HS-27A (cell line): ENCODE measurements around the gene INPP4A.

Source experiments
- DNase-seq: peaks from one replicate; pipeline ENCODE4 v3.0.0-alpha.2; 2012; ENCODE audit warnings: low read depth, missing footprints

The INPP4A gene

DNA sequence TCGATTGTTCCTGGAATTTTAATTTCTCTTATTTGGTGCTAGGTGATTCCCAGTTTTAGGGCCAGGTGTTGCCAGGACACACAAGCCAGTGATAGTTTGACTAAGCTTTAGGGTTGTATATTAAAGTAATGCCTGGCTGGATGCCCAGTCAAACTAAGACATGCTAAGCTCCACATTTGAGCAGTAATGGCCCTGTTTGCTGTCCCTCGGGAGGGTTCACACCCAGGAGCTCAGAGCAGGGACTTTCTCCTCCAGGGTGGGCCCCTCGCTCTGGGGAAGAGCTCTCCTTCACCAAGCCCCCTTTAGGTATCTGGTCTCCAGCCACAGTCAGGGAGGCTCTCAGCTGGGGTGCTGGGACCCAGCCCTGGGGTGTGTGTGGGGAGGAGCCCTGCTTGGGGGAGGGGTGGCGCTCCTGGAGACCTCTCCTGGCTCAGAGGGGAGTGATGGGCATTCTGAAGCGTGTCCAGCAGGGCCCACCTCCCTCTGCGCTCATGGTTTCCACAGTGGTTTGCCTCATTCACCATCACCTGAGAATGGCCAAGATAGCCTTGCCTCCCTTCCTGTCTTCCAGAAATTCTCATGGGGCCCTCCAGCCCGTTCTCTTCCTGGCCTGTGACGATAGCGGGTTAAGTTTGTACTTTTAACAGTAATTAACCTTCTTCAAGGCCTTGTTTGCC lies 31.7 kb downstream of the INPP4A start:
- DNase-seq: no peak

- no peak for DNase-seq
Measured at GRCh38 chr2:98477036-98477435, 32.4 kb downstream of the INPP4A start.

GRCh38 chr2:98477506-98477905 lies 32.8 kb downstream of the INPP4A start:
- DNase-seq: no peak

GRCh38 chr2:98478088-98478551 lies 33.5 kb downstream of the INPP4A start:
- DNase-seq: no peak

DNA sequence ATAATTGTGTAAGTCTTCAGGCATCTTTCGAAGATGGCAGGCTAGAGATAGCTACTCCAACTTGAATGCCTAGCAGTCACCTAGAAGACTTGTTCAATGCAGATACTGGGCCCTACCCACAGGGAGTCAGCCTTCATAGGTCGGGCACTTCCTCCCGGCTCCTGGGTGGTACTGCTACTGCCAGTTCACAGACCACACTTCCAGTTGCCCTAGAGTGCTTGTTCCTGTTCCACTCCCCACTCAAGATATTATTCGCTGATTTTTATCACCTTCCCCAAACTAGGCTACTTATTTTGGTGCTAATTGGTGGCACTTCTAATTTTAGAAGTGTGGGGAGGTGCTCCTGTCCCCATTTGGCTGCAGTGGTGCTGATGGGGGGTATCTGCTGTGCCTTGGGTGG lies 34.2 kb downstream of the INPP4A start:
- DNase-seq: no peak

- DNase-seq: no peak
Measured at GRCh38 chr2:98479371-98479770, 34.7 kb downstream of the INPP4A start.

DNA sequence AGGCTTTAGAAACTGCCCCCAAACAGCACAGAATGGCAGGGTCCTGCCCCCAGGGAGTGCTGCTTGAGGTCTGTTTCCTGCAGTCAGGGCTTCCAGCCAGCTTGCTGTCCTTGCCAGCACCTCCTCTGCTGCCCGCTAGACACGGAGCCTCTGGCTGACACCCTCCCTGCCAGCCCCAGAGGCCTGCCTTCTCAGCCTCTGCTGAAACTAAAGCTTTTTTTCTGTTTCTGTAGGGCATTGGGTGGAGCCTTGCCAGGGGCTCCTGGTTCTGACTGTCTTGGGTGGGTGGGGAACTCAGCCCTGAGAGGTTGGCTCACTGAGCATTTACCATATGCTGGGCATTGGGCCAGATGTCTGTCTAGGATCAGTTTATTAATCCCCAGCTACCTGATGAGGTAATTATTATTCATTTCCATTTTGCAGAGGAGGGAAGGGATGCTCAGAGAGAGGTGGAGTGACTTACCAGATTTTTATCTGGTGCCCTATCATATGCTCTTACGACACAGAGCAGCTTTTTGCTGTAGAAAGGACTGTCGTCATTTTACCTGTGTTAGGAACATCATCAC lies 35.4 kb downstream of the INPP4A start:
- no peak for DNase-seq

DNA sequence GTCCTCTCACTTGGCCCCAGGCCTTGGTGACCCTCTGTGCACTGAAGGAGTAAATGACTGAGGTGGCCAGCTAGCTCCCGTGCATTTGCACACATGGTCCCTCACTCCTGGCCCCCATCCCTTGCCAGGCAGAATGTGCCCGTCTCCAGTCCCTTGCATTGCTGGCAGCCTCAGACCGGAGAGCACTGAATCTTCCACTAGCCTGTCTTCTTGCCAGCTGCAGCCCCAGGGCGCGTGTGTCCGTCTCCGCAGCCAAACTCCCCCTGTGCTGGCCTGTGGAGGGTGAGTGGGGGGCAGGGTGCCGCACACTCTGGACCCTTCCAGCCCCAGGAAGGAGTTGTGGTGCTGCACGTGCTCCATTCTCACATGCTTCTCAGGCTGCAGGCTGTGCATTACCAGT lies 35.9 kb downstream of the INPP4A start:
- no peak for DNase-seq

DNA sequence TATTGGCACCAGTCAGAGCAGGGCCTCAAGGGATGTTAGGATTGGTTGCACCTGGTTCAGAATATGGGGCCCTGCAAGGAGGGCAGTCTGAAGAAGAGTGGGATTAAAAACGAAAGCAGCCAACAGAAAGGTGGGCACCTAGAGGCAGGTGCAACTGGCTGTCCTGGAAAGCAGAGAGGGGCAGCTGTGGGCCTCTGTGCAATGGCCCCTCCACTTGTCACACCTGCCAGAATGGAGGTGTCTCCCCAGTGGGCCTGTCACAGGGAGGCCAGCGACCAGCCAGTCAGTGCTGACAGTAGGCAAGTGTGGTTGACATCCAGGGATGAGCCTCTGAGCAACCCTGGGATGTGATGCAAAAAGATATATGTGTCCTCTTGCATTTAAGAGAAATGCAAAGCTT lies 37.7 kb downstream of the INPP4A start:
- no peak for DNase-seq

DNA sequence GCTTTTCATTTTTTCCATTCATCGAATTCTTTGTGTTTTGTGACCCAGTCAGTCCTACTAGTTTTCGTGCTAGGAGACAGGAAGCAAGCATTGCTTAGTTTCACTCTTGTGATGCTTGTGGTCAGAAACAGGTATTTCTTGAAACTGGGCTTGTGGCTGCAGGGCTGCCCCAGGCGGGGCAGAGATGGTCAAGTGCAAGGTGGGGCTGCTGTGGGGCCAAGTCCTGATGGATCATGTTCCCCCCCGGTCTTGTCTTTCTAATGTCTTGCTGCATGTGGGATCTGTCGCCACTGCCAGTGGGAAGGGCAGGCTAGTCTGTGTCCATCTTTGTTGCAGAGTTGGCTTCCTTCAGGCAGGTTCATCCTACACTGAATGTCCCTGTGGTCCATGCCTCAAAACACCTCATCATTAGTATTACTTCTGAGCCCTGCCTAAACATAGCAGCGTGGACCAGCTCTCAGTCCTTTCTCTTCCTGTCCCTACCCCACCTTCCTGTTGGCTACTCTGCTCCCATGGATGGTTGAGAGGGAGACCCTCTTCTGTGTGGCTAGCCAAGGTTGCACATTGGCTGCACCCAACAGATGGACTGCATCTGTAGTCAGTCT lies 38.7 kb downstream of the INPP4A start:
- no peak for DNase-seq

DNA sequence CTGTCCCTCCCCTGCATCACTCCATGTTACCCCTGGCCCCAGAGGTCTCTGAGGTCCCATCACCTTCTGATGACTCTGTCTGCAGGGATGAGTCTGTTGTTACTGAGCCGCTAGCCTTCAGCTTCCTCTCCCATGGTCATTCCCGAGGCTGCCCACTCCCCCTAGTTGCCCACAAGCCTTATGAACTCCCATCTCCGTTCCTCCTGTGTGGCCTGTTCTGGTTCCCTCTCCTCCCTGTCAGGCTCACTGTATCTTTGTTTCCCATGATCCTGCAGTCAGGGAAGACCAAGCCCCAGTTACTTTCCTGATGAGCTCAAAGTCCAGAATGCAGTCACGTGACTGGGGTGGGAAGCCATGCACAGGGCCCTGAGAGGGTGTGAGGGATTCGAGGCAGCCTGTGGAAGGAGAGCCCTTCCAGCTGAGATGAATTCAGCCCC lies 39.5 kb downstream of the INPP4A start:
- DNase-seq: no peak

- no peak for DNase-seq
Measured at GRCh38 chr2:98484652-98485452, 40.2 kb downstream of the INPP4A start.

DNA sequence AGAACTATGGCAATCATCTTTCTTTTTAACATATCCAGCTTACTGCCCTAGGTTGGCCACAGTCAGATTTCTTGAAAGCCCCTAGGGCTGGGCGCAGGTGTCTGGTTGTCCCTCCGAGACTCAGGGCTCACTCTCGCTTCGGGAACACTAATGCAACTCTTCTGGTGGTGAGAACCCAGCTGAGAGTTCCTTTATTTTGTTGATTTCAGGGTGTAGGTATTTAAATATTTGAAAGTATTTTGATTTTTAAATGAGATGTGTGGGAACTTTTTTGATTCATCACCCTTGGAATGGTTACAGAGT lies 40.7 kb downstream of the INPP4A start:
- DNase-seq: no peak

DNA sequence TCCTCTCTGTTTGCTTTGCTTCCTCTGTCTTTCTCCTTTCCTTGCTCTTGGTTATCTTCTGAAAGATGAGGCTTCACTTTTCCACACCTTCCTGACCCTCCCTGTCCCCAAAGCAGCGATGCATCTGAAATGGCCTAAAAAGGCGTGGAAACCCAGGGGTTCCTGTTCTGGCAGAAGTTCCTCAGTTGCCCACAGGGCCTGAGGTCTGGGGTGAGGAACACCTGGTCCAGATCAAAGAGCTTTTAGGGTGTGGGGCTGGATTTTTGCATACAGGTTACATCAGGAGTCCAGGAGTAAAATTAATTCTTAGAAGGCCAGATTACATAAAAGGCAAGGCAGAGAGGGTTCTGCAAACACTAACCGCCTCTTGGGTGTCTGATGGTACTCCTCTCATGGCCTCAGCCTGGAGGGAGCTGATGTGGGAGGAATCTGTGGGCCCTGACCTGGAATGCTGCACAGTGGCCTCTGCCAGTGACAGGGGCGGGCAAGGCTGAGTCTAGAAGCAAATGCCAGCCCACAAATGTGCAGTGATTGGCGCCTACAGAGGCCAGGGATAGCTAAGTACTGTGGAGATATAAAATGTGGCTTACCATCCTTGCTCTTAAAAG lies 41.8 kb downstream of the INPP4A start:
- DNase-seq: no peak

DNA sequence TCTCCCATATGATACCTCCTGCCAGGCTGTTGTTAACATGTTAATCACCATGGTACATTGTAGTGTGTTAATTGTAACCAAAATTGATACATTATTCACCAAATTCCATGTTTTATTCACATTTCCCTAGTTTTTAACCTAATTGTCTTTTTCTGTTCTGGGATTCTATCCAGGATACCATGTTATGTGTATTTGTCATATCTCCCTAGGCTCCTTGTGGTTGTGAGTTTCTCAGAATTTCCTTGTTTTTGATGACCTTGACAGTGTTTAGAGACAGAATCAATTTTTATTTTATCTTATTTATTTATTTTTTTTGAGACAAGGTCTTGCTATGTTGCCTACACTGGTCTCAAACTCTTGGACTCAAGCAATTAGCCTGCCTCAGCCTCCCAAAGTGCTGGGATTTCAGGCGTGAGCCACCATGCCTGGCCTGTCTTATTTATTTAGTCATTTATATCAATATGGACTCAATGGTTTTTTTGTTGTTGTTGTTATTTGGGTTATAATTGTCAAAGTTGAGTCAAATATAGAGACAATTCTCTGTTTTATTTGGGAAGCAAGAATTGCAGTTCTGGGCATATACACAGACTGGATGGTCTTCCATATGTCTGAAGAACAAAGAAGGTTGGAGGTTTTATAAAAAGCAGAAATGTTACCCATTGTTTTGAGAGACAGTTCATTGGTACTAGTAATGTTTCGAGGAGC lies 42.6 kb downstream of the INPP4A start:
- no peak for DNase-seq

- DNase-seq: no peak
Measured at GRCh38 chr2:98487806-98488189, 43.1 kb downstream of the INPP4A start.

GRCh38 chr2:98488252-98488651 lies 43.6 kb downstream of the INPP4A start:
- no peak for DNase-seq

DNA sequence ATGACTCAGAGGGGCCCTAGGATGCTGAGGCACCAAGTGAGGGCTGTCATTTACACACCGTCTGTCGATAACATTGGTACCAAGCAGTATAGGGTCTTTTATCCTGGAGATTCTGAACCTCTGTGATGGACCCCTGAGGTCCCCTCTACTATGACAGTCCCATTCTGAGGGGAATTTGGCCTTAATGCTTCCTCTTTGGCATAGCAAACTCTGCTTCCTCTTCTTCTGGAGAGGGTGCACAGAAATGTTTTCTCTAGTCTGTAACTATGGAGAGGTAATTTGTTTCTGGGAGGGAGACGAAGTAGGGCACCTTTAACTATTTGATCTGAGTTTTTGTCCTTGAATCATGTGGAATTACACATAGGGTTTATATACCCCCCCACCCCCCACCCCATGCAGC lies 44.8 kb downstream of the INPP4A start:
- DNase-seq: no peak

GRCh38 chr2:98489971-98490962 lies 45.6 kb downstream of the INPP4A start:
- DNase-seq: no peak

- DNase-seq: no peak
Measured at GRCh38 chr2:98492441-98492840, 47.8 kb downstream of the INPP4A start.

DNA sequence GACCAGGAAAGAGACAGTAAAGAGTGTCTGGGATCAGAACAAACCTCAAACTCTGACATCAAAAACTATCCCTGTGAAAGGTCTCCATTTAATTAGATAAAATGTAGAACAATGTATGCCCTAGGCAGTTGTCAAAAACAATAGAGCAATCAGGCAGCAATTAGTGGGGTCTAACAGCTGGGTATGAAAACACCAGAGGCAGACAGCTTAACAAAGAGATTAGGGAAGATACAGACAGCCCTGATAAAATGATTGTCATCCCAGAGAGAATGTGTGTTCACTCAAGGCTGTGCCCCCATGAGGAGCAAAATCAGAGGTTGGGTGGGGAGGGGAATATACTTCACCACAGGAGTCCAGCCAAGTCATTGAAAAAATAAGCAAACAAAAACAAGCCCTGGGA lies 50.0 kb downstream of the INPP4A start:
- no peak for DNase-seq
